Upper lobe of left lung (tissue), 4 donors: ENCODE data around the gene EVPL.

Source experiments
- POLR2A ChIP-seq, 4 donors: fragments of 450-650 bp; IDR thresholded peaks; one replicate each; pipeline ENCODE4 v1.5.1; 2016 to 2017; ENCODE audit warnings: antibody characterized with exemption in 4 of 4, mild to moderate bottlenecking in 2 of 4
- POLR2AphosphoS5 ChIP-seq, 2 donors: sonication (generic); formaldehyde crosslinking; IDR thresholded peaks; one replicate each; pipeline ENCODE4 v1.5.1; 2017; ENCODE audit warnings: antibody characterized with exemption in 2 of 2
- TF ChIP-seq, protein P1 (sequence below), 6 experiments: fragments of 450-650 bp in 4 of 6; fragments of 200-600 bp in 2 of 6; sonication (generic) in 2 of 6; IDR thresholded peaks; one replicate each; pipeline ENCODE4 v1.5.1; 2016 to 2019; ENCODE audit warnings: antibody characterized with exemption in 6 of 6

DNA sequence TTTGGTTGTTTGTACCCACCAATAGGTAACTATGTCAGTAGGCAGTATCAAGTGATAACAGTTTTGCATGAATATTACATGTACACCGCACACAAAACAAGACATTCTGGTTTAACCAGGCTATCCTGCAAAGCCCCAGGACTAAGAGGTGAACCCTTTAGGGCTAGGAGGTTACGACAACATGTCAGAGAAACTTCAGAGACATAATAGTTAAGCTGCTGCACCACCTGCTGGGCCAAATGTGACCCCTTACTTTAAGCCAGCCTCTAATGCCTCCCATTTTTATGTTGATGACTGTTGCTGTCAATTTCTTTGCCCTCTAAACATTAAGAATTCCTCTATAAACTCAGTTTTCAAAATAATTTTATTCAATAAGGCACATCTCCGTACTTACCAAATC, 29.8 kb upstream of the EVPL start:
- TF ChIP-seq, protein P1, sequence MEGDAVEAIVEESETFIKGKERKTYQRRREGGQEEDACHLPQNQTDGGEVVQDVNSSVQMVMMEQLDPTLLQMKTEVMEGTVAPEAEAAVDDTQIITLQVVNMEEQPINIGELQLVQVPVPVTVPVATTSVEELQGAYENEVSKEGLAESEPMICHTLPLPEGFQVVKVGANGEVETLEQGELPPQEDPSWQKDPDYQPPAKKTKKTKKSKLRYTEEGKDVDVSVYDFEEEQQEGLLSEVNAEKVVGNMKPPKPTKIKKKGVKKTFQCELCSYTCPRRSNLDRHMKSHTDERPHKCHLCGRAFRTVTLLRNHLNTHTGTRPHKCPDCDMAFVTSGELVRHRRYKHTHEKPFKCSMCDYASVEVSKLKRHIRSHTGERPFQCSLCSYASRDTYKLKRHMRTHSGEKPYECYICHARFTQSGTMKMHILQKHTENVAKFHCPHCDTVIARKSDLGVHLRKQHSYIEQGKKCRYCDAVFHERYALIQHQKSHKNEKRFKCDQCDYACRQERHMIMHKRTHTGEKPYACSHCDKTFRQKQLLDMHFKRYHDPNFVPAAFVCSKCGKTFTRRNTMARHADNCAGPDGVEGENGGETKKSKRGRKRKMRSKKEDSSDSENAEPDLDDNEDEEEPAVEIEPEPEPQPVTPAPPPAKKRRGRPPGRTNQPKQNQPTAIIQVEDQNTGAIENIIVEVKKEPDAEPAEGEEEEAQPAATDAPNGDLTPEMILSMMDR (IDR thresholded peaks at IDR 0.05), result peak in 2 of 6 experiments; percentile 36 to 37
- TF ChIP-seq POLR2A (IDR thresholded peaks at IDR 0.05) (no peak), POLR2AphosphoS5 (IDR thresholded peaks at IDR 0.05) (no peak)
